SHP77 treated with DMSO at 0.1 percent for 48 hours (cell line): Measurements from ENCODE around the gene KRT7.

Experiments
- DNase-seq: peaks from one replicate; lab custom pipeline; 2025; lab: John Stamatoyannopoulos, UW

Gene KRT7

GRCh38 chr12:52211716-52212585, 21.1 kb upstream of the KRT7 start:
- no peak for DNase-seq

GRCh38 chr12:52212701-52213563, 20.1 kb upstream of the KRT7 start:
- no peak for DNase-seq

- peak; percentile 61 for DNase-seq
Observed at GRCh38 chr12:52213564-52214420, 19.3 kb upstream of the KRT7 start.

GRCh38 chr12:52214421-52214802, 18.6 kb upstream of the KRT7 start:
- no peak for DNase-seq

- no peak for DNase-seq
Observed at GRCh38 chr12:52215587-52216031, 17.4 kb upstream of the KRT7 start.

- no peak for DNase-seq
Observed at GRCh38 chr12:52216100-52216499, 16.9 kb upstream of the KRT7 start.

GRCh38 chr12:52216807-52217206, 16.2 kb upstream of the KRT7 start:
- no peak for DNase-seq

GRCh38 chr12:52217223-52217622, 15.8 kb upstream of the KRT7 start:
- DNase-seq: no peak

- DNase-seq: no peak
Observed at GRCh38 chr12:52218001-52218400, 15.0 kb upstream of the KRT7 start.

- no peak for DNase-seq
Observed at GRCh38 chr12:52220477-52220876, 12.6 kb upstream of the KRT7 start.

GRCh38 chr12:52221070-52221781, 11.8 kb upstream of the KRT7 start:
- no peak for DNase-seq

GRCh38 chr12:52221912-52222457, 11.1 kb upstream of the KRT7 start:
- no peak for DNase-seq

GRCh38 chr12:52222692-52223091, 10.4 kb upstream of the KRT7 start:
- no peak for DNase-seq

GRCh38 chr12:52223406-52224039, 9.5 kb upstream of the KRT7 start:
- DNase-seq: no peak

GRCh38 chr12:52224151-52224550, 8.9 kb upstream of the KRT7 start:
- DNase-seq: no peak

- DNase-seq: no peak
Observed at GRCh38 chr12:52225752-52226151, 7.3 kb upstream of the KRT7 start.

- no peak for DNase-seq
Observed at GRCh38 chr12:52226446-52226845, 6.6 kb upstream of the KRT7 start.

- DNase-seq: no peak
Observed at GRCh38 chr12:52227606-52228166, 5.4 kb upstream of the KRT7 start.

GRCh38 chr12:52228366-52228765, 4.7 kb upstream of the KRT7 start:
- no peak for DNase-seq

GRCh38 chr12:52228931-52229330, 4.1 kb upstream of the KRT7 start:
- DNase-seq: no peak
